WTC11 (cell line): Measurements from ENCODE around the gene NAT16. TPM values are rescaled to one million over a fixed set of nuclear protein-coding genes. Genes with fewer than 3 reads are reported as not detected.

Experiments
- ATAC-seq: fragments of 200-7000 bp; cut with Tn5 transposase; 2 replicates; pipeline ENCODE4 v1.10.0; 2021; ENCODE audit warnings: mild to moderate bottlenecking, moderate library complexity
- CTCF ChIA-PET: fragments of 300-600 bp; sonication (Branson Sonifier 250); formaldehyde crosslinking; loops from one replicate; lab custom pipeline; 2021; ENCODE audit warnings: antibody characterized with exemption; lab: Charles Lee
- POLR2A ChIA-PET: fragments of 350-600 bp; sonication (Branson Sonifier 250); formaldehyde crosslinking; loops from one replicate; lab custom pipeline; 2021; ENCODE audit warnings: antibody characterized with exemption; lab: Charles Lee
- DNase-seq: peaks from one replicate; pipeline ENCODE4 v3.0.0; 2021; ENCODE audit warnings: low spot score
- H3K27ac Mint-ChIP-seq: 2 replicates; pipeline ENCODE4 v1.8.0; 2021; ENCODE audit warnings: mixed read lengths
- H3K27me3 Mint-ChIP-seq: 2 replicates; pipeline ENCODE4 v1.8.0; 2021; ENCODE audit warnings: low read depth, mild to moderate bottlenecking, moderate library complexity, mixed read lengths
- H3K36me3 Mint-ChIP-seq: 2 replicates; pipeline ENCODE4 v1.8.0; 2021; ENCODE audit warnings: mixed read lengths
- H3K4me1 Mint-ChIP-seq: 2 replicates; pipeline ENCODE4 v1.8.0; 2022; ENCODE audit warnings: mixed read lengths
- H3K4me3 Mint-ChIP-seq: 2 replicates; pipeline ENCODE4 v1.8.0; 2021; ENCODE audit warnings: mild to moderate bottlenecking, moderate library complexity, mixed read lengths
- H3K9me3 Mint-ChIP-seq: 2 replicates; pipeline ENCODE4 v1.8.0; 2021; ENCODE audit warnings: mixed read lengths
- AFF4 ChIP-seq: sonication (generic); formaldehyde crosslinking; IDR thresholded peaks from 2 replicates; pipeline ENCODE4 v1.8.1; 2023; ENCODE audit warnings: mild to moderate bottlenecking, missing genetic modification reagents, borderline replicate concordance
- CREM ChIP-seq: sonication (generic); formaldehyde crosslinking; IDR thresholded peaks from 2 replicates; pipeline ENCODE4 v1.8.1; 2022; ENCODE audit warnings: mild to moderate bottlenecking, missing genetic modification reagents, moderate library complexity
- FOXJ3 ChIP-seq: sonication (generic); formaldehyde crosslinking; IDR thresholded peaks from 2 replicates; pipeline ENCODE4 v1.9.0; 2021; ENCODE audit warnings: missing genetic modification reagents, mild to moderate bottlenecking, borderline replicate concordance
- FOXP4 ChIP-seq: sonication (generic); formaldehyde crosslinking; IDR thresholded peaks from 2 replicates; pipeline ENCODE4 v1.8.0; 2022; ENCODE audit warnings: mild to moderate bottlenecking, missing genetic modification reagents
- MLX ChIP-seq: sonication (generic); formaldehyde crosslinking; IDR thresholded peaks from 2 replicates; pipeline ENCODE4 v1.8.1; 2023; ENCODE audit warnings: mild to moderate bottlenecking, missing genetic modification reagents, moderate library complexity
- MYBL2 ChIP-seq: sonication (generic); formaldehyde crosslinking; IDR thresholded peaks from 2 replicates; pipeline ENCODE4 v1.8.1; 2023; ENCODE audit warnings: mild to moderate bottlenecking, moderate library complexity, missing genetic modification reagents
- NR3C1 ChIP-seq: sonication (generic); formaldehyde crosslinking; conservative IDR thresholded peaks from 2 replicates; pipeline ENCODE4 v1.8.1; 2023; ENCODE audit warnings: low read depth, mild to moderate bottlenecking, missing genetic modification reagents
- RORB ChIP-seq: fragments of 250-450 bp; sonication (Bioruptor Pico); IDR thresholded peaks from 2 replicates; pipeline ENCODE4 v1.9.0; 2021; ENCODE audit warnings: mild to moderate bottlenecking
- SMAD4 ChIP-seq: sonication (generic); formaldehyde crosslinking; IDR thresholded peaks from 2 replicates; pipeline ENCODE4 v1.8.0; 2022; ENCODE audit warnings: mild to moderate bottlenecking, missing genetic modification reagents
- TCF7 ChIP-seq: sonication (generic); formaldehyde crosslinking; IDR thresholded peaks from 2 replicates; pipeline ENCODE4 v1.8.0; 2022; ENCODE audit warnings: mild to moderate bottlenecking, low read depth, missing genetic modification reagents, moderate library complexity
- TEAD1 ChIP-seq: sonication (generic); formaldehyde crosslinking; IDR thresholded peaks from 2 replicates; pipeline ENCODE4 v1.8.0; 2022; ENCODE audit warnings: mild to moderate bottlenecking, missing genetic modification reagents
- ZBTB21 ChIP-seq: sonication (generic); formaldehyde crosslinking; IDR thresholded peaks from 2 replicates; pipeline ENCODE4 v1.8.1; 2023; ENCODE audit warnings: mild to moderate bottlenecking, missing genetic modification reagents, borderline replicate concordance
- ZBTB43 ChIP-seq: sonication (generic); formaldehyde crosslinking; IDR thresholded peaks from 2 replicates; pipeline ENCODE4 v1.8.1; 2023; ENCODE audit warnings: mild to moderate bottlenecking, missing genetic modification reagents
- ZNF671 ChIP-seq: fragments of 250-450 bp; sonication (Bioruptor Pico); IDR thresholded peaks from 2 replicates; pipeline ENCODE4 v1.8.0; 2021; ENCODE audit warnings: mild to moderate bottlenecking
- total RNA-seq: library from RNA; stranded (reverse); gene quantifications from 3 replicates; pipeline ENCODE4 v1.2.3, GENCODE V29; 2021
- TF ChIP-seq, protein P1 (sequence below): sonication (generic); formaldehyde crosslinking; IDR thresholded peaks from 2 replicates; pipeline ENCODE4 v1.8.1; 2022; ENCODE audit warnings: mild to moderate bottlenecking, missing genetic modification reagents, moderate library complexity, borderline replicate concordance
- TF ChIP-seq, protein P2 (sequence below): sonication (generic); formaldehyde crosslinking; conservative IDR thresholded peaks from 2 replicates; pipeline ENCODE4 v1.8.1; 2023; ENCODE audit warnings: mild to moderate bottlenecking, low read depth, missing genetic modification reagents, moderate library complexity
- TF ChIP-seq, protein P3 (sequence below): fragments of 250-450 bp; sonication (Bioruptor Pico); conservative IDR thresholded peaks from 2 replicates; pipeline ENCODE4 v1.9.0; 2021; ENCODE audit warnings: mild to moderate bottlenecking
- TF ChIP-seq, protein P4 (sequence below): fragments of 250-450 bp; sonication (Bioruptor Pico); IDR thresholded peaks from 2 replicates; pipeline ENCODE4 v1.9.0; 2021; ENCODE audit warnings: mild to moderate bottlenecking
- TF ChIP-seq, protein P5 (sequence below): sonication (generic); formaldehyde crosslinking; IDR thresholded peaks from 2 replicates; pipeline ENCODE4 v1.8.1; 2022; ENCODE audit warnings: low read depth, missing genetic modification reagents, borderline replicate concordance

NAT16 gene
- total RNA-seq, 1 experiment from 2014 or later = 0.39 TPM

GRCh38 chr7:101207459-101207858 is 27.4 kb upstream of the NAT16 start (continued):
- TF ChIP-seq, protein P1, sequence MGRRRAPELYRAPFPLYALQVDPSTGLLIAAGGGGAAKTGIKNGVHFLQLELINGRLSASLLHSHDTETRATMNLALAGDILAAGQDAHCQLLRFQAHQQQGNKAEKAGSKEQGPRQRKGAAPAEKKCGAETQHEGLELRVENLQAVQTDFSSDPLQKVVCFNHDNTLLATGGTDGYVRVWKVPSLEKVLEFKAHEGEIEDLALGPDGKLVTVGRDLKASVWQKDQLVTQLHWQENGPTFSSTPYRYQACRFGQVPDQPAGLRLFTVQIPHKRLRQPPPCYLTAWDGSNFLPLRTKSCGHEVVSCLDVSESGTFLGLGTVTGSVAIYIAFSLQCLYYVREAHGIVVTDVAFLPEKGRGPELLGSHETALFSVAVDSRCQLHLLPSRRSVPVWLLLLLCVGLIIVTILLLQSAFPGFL (CRISPR knock-in tag) = no peak
- TF ChIP-seq TEAD1 (CRISPR knock-in tag) = no peak
- TF ChIP-seq NR3C1 (CRISPR knock-in tag) = no peak
- TF ChIP-seq AFF4 (CRISPR knock-in tag) = no peak
- TF ChIP-seq RORB (CRISPR knock-in tag) = no peak
- TF ChIP-seq MLX (CRISPR knock-in tag) = no peak
- TF ChIP-seq ZNF671 (CRISPR knock-in tag) = no peak
- TF ChIP-seq TCF7 (CRISPR knock-in tag) = no peak

DNA sequence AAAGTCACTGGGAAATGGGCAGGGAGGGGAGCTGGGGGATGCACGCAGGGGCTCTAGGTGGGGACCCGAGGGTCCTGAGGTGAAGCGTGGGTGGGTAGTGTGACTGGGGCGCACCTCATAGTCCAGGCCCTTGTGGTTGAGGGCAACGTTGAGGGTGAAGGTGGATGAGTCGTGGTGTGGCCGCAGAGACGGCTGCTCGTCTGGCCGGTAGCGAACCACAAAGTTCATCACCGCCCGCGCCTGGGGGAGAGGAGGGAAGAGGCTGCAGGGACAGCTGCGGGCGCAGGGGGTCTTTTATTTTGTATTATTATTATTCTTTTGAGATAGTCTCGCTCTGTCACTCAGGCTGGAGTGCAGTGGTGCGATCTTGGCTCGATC is 26.6 kb upstream of the NAT16 start:
- Mint-ChIP-seq H3K4me1 (peaks cover 7% of the 10 kb centered on the region), H3K36me3 (peaks cover 3% of the 10 kb centered on the region; the same call in 1 of the 2 replicates), H3K27ac (peak overlapping the region; percentile 53; the same call in 1 of the 2 replicates), H3K9me3 (no peaks in the 10 kb centered on the region), H3K4me3 (no peak overlapping the region), H3K27me3 (peaks cover 12% of the 10 kb centered on the region)
- CTCF ChIA-PET = interaction anchor here (1.2 to 2.0 kb wide), 3 partner anchors 9 to 76 kb away, joined by 3 to 9 read pairs (median 4); no protein-coding TSS in a partner anchor
- no peak for DNase-seq
- POLR2A ChIA-PET = interaction anchor here (1.1 kb wide), 1 partner anchor 11 kb away, joined by 3 read pairs; the partner anchor contains the start of gene PLOD3
- ATAC-seq = no peak
- TF ChIP-seq, protein P2, sequence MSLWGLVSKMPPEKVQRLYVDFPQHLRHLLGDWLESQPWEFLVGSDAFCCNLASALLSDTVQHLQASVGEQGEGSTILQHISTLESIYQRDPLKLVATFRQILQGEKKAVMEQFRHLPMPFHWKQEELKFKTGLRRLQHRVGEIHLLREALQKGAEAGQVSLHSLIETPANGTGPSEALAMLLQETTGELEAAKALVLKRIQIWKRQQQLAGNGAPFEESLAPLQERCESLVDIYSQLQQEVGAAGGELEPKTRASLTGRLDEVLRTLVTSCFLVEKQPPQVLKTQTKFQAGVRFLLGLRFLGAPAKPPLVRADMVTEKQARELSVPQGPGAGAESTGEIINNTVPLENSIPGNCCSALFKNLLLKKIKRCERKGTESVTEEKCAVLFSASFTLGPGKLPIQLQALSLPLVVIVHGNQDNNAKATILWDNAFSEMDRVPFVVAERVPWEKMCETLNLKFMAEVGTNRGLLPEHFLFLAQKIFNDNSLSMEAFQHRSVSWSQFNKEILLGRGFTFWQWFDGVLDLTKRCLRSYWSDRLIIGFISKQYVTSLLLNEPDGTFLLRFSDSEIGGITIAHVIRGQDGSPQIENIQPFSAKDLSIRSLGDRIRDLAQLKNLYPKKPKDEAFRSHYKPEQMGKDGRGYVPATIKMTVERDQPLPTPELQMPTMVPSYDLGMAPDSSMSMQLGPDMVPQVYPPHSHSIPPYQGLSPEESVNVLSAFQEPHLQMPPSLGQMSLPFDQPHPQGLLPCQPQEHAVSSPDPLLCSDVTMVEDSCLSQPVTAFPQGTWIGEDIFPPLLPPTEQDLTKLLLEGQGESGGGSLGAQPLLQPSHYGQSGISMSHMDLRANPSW (CRISPR knock-in tag) = no peak
- no peak for TF ChIP-seq FOXJ3 (CRISPR knock-in tag)
- TF ChIP-seq, protein P3, sequence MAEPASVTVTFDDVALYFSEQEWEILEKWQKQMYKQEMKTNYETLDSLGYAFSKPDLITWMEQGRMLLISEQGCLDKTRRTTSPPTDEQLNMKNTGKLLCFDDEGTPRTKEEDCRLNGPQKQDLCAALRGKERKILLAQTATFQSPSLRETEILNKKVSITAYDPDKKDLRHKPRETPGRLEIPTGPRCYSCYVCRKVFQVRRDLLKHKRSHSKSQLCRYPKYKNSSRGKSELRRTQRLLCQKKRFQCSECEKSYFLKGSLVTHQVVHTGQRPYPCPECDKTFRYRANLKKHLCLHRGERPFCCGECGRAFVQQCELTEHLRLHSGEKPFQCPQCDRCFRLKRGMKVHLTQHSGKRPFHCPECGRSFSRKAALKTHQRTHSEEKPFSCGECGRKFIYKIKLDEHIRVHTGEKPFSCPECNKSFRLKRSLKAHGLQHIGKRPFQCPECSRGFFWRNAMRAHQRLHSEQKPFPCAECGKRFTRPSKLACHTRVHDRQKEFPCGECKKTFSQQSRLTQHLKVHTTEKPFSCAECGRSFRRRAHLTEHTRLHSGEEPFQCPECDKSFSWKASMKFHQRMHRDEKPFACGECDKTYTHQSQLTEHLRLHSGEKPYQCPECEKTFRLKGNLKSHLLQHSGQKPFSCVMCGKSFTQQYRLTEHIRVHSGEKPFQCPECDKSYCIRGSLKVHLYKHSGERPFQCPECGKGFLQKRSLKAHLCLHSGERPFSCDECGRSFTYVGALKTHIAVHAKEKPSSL (CRISPR knock-in tag) = no peak
- TF ChIP-seq ZBTB21 (CRISPR knock-in tag) = no peak
- no peak for TF ChIP-seq SMAD4 (CRISPR knock-in tag)
- TF ChIP-seq MYBL2 (CRISPR knock-in tag) = no peak
- no peak for TF ChIP-seq ZBTB43 (CRISPR knock-in tag)
- TF ChIP-seq FOXP4 (CRISPR knock-in tag) = no peak
- no peak for TF ChIP-seq TCF7 (CRISPR knock-in tag)
- TF ChIP-seq ZNF671 (CRISPR knock-in tag) = no peak
- no peak for TF ChIP-seq CREM
- TF ChIP-seq, protein P4, sequence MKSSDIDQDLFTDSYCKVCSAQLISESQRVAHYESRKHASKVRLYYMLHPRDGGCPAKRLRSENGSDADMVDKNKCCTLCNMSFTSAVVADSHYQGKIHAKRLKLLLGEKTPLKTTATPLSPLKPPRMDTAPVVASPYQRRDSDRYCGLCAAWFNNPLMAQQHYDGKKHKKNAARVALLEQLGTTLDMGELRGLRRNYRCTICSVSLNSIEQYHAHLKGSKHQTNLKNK (CRISPR knock-in tag) = no peak
- TF ChIP-seq, protein P5, sequence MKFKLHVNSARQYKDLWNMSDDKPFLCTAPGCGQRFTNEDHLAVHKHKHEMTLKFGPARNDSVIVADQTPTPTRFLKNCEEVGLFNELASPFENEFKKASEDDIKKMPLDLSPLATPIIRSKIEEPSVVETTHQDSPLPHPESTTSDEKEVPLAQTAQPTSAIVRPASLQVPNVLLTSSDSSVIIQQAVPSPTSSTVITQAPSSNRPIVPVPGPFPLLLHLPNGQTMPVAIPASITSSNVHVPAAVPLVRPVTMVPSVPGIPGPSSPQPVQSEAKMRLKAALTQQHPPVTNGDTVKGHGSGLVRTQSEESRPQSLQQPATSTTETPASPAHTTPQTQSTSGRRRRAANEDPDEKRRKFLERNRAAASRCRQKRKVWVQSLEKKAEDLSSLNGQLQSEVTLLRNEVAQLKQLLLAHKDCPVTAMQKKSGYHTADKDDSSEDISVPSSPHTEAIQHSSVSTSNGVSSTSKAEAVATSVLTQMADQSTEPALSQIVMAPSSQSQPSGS = no peak
